Stomach (tissue), 9 donors: ENCODE data around the gene SLC25A45. TPM values are rescaled to one million over a fixed set of nuclear protein-coding genes. Genes with fewer than 3 reads are reported as not detected.

Experiments used
- DNase-seq, 2 donors: peaks; one replicate each; pipeline versions ENCODE4 v3.0.0 to v3.0.0-alpha.2; 2013 to 2019
- H3K27ac ChIP-seq, 5 donors: fragments of 200-600 bp in 4 of 5; sonication (generic) in 4 of 5; one replicate each; pipeline ENCODE4 v1.5.1; 2013 to 2019; ENCODE audit warnings: mild to moderate bottlenecking in 1 of 5, moderate library complexity in 1 of 5
- H3K27me3 ChIP-seq, 3 donors: fragments of 200-600 bp; sonication (generic); one replicate each; pipeline ENCODE4 v1.5.1; 2017 to 2019; ENCODE audit warnings: mixed run types in 1 of 3
- H3K36me3 ChIP-seq, 4 donors: fragments of 200-600 bp; sonication (generic); 1 replicate in 3 of 4; 2 replicates in 1 of 4; pipeline ENCODE4 v1.5.1; 2016 to 2019
- H3K4me1 ChIP-seq, 4 donors: fragments of 200-600 bp; sonication (generic); one replicate each; pipeline ENCODE4 v1.5.1; 2016 to 2019
- H3K4me3 ChIP-seq, 4 donors: fragments of 200-600 bp; sonication (generic) in 3 of 4; one replicate each; pipeline ENCODE4 v1.5.1; 2016 to 2019; ENCODE audit warnings: mild to moderate bottlenecking in 1 of 4
- H3K9me3 ChIP-seq, 4 donors: fragments of 200-600 bp; sonication (generic); one replicate each; pipeline ENCODE4 v1.5.1; 2016 to 2019
- CTCF ChIP-seq, 7 experiments: fragments of 450-650 bp in 4 of 7; fragments of 200-600 bp in 3 of 7; sonication (generic) in 3 of 7; IDR thresholded peaks; one replicate each; pipeline ENCODE4 v1.5.1; 2016 to 2019; ENCODE audit warnings: antibody characterized with exemption in 7 of 7, control low read depth in 2 of 7, mild to moderate bottlenecking in 1 of 7
- EP300 ChIP-seq: sonication (generic); formaldehyde crosslinking; IDR thresholded peaks from one replicate; pipeline ENCODE4 v1.6.1; 2017; ENCODE audit warnings: antibody characterized with exemption
- POLR2A ChIP-seq, 4 donors: fragments of 450-650 bp; IDR thresholded peaks; one replicate each; pipeline ENCODE4 v1.6.1; 2016; ENCODE audit warnings: antibody characterized with exemption in 4 of 4, control low read depth in 2 of 4, mild to moderate bottlenecking in 1 of 4, moderate library complexity in 1 of 4
- POLR2AphosphoS5 ChIP-seq, 3 donors: sonication (generic); formaldehyde crosslinking; IDR thresholded peaks; one replicate each; pipeline ENCODE4 v1.6.1; 2016; ENCODE audit warnings: antibody characterized with exemption in 3 of 3
- WGBS, 5 donors: extraction: QIAGEN DNeasy Blood & Tissue Kit in 3 of 5; methylation state at CpG; one replicate each; pipeline versions ENCODE4 v1.1.5 to v1.1.7; 2013 to 2018; 5-methylcytosine and 5-hydroxymethylcytosine counted together
- intact Hi-C: fragments of 100-400 bp; cut with DNase I; formaldehyde crosslinking; loops from one replicate; pipeline ENCODE4 v1.15.1; 2023; ENCODE audit warnings: low total_unique reads
- polyA plus RNA-seq, 3 donors: library from polyadenylated mRNA; stranded (reverse); fragments of 200-250 nt; gene quantifications; one replicate each; pipeline ENCODE4 v1.2.3, GENCODE V29; 2013
- total RNA-seq, 5 donors: library from RNA; depleted of rRNA; stranded (reverse); fragments of >200 nt; gene quantifications; one replicate each; pipeline versions ENCODE4 v1.1.0 to v1.2.3, GENCODE V29; 2014 to 2016
- donor health status: healthy with polysubstance abuse.
- donor health status: Bipolar disorder and iron deficiency.
- donor health status: healthy.

The SLC25A45 gene
- total and polyA plus RNA-seq, 8 donors, result 1.2 to 101 (median 2.7) TPM

GRCh38 chr11:65429724-65430405 lies 47.4 kb upstream of the SLC25A45 start:
- no peaks in the 10 kb centered on the region for H3K27me3 ChIP-seq
- intact Hi-C loops, result loop anchor here (5.0 kb wide), 1 partner anchor 72 kb away; no protein-coding TSS in a partner anchor
- H3K27ac ChIP-seq, result peak overlapping the region; percentile 89 to 100 (median 99)
- H3K4me1 ChIP-seq, result peaks cover 48 to 87% (median 68%) of the 10 kb centered on the region in 4 donors
- peak in 2 of 3 donors; percentile 91 to 96 for TF ChIP-seq POLR2AphosphoS5 (IDR thresholded peaks at IDR 0.05)
- peak in 2 of 4 donors; percentile 61 to 79 for TF ChIP-seq POLR2A (IDR thresholded peaks at IDR 0.05)
- TF ChIP-seq CTCF (IDR thresholded peaks at IDR 0.05), result no peak
- no peak for TF ChIP-seq EP300
- peaks cover 20 to 46% (median 41%) of the 10 kb centered on the region in 4 donors for H3K36me3 ChIP-seq
- peak overlapping the region; percentile 25 to 92 (median 86) for H3K4me3 ChIP-seq
- WGBS, 5 donors, result 2 to 6% (median 4%) methylated on average over 9 of the region's 9 CpGs
- H3K9me3 ChIP-seq, result no peaks in the 10 kb centered on the region
- DNase-seq, result peak; percentile 80 to 87

- Histone ChIP-seq H3K27me3 (no peaks in the 10 kb centered on the region), H3K4me1 (peaks cover 42 to 80% (median 63%) of the 10 kb centered on the region in 4 donors)
- intact Hi-C loops, result loop anchor here (5.0 kb wide), 1 partner anchor 73 kb away; no protein-coding TSS in a partner anchor
Observed at GRCh38 chr11:65429068-65429681, 46.7 kb upstream of the SLC25A45 start.

GRCh38 chr11:65428578-65429067 lies 46.2 kb upstream of the SLC25A45 start:
- WGBS, 5 donors, result 16 to 38% (median 26%) methylated on average over 5 of the region's 5 CpGs
- DNase-seq, result peak; percentile 51 to 65
- no peaks in the 10 kb centered on the region for H3K27me3 ChIP-seq
- peak overlapping the region; percentile 88 to 100 (median 99) for H3K27ac ChIP-seq
- H3K9me3 ChIP-seq, result no peaks in the 10 kb centered on the region
- TF ChIP-seq POLR2AphosphoS5 (IDR thresholded peaks at IDR 0.05) (peak in 2 of 3 donors; percentile 69 to 87), EP300 (no peak)
- intact Hi-C loops, result loop anchor here (5.0 kb wide), 1 partner anchor 74 kb away; no protein-coding TSS in a partner anchor
- peak overlapping the region; percentile 81 to 92 (median 86) for H3K4me3 ChIP-seq
- peaks cover 18 to 46% (median 31%) of the 10 kb centered on the region in 4 donors for H3K36me3 ChIP-seq
- peaks cover 36 to 75% (median 57%) of the 10 kb centered on the region in 4 donors for H3K4me1 ChIP-seq

More at GRCh38 chr11:65429068-65429681, 46.7 kb upstream of the SLC25A45 start:
- TF ChIP-seq POLR2AphosphoS5 (IDR thresholded peaks at IDR 0.05), result peak; percentile 34 to 99 (median 87)
- no peak for TF ChIP-seq EP300
- peak in 1 of 7 experiments; percentile 11 for TF ChIP-seq CTCF (IDR thresholded peaks at IDR 0.05)
- peak in 3 of 4 donors; percentile 58 to 90 (median 65) for TF ChIP-seq POLR2A (IDR thresholded peaks at IDR 0.05)
- no peaks in the 10 kb centered on the region for H3K9me3 ChIP-seq
- peaks cover 20 to 46% (median 36%) of the 10 kb centered on the region in 4 donors for H3K36me3 ChIP-seq
- H3K4me3 ChIP-seq, result peak overlapping the region; percentile 81 to 92 (median 86)
- WGBS, 5 donors, result 4 to 14% (median 5%) methylated on average over 9 of the region's 9 CpGs
- peak overlapping the region; percentile 78 to 100 (median 99) for H3K27ac ChIP-seq
- DNase-seq, result peak; percentile 43 to 60

GRCh38 chr11:65427691-65428577 lies 45.5 kb upstream of the SLC25A45 start:
- H3K36me3 ChIP-seq, result peaks cover 18 to 49% (median 26%) of the 10 kb centered on the region in 4 donors
- intact Hi-C loops, result loop anchor here (5.0 kb wide), 1 partner anchor 74 kb away; no protein-coding TSS in a partner anchor
- no peaks in the 10 kb centered on the region for H3K9me3 ChIP-seq
- peak overlapping the region; percentile 81 to 92 (median 86) for H3K4me3 ChIP-seq
- H3K27ac ChIP-seq, result peak overlapping the region; percentile 93 to 100 (median 99)
- WGBS, 5 donors, result 11 to 24% (median 12%) methylated on average over 11 of the region's 11 CpGs
- H3K27me3 ChIP-seq, result no peaks in the 10 kb centered on the region
- TF ChIP-seq CTCF (IDR thresholded peaks at IDR 0.05) (no peak), POLR2A (IDR thresholded peaks at IDR 0.05) (peak in 2 of 4 donors; percentile 7 to 66), POLR2AphosphoS5 (IDR thresholded peaks at IDR 0.05) (peak; percentile 42 to 99 (median 95))
- peak; percentile 64 for DNase-seq
- peaks cover 32 to 68% (median 53%) of the 10 kb centered on the region in 4 donors for H3K4me1 ChIP-seq
